Stimulated activated CD4-positive, alpha-beta T cell treated with anti-CD3 and anti-CD28 coated beads, Interleukin-4, amount 100 ng/mL, for 4 hours (primary cell): ENCODE results near the gene GNA14.
A peak's percentile ranks its signal among the peaks of the same experiment; 100 is the strongest.
"Not testable (repeated sequence)": the region's sequence is repeated elsewhere in the genome, so short reads cannot be mapped to it uniquely, and the experiment has no call there.

ENCODE experiments used
- DNase-seq, 2 experiments: peaks; one replicate each; pipeline ENCODE4 v3.0.0-alpha.2; 2020

Gene GNA14

GRCh38 chr9:77440057-77440456 lies 208.1 kb downstream of the GNA14 start:
- DNase-seq: no peak

GRCh38 chr9:77438653-77439052 lies 209.5 kb downstream of the GNA14 start:
- DNase-seq: no peak

- no peak for DNase-seq
Observed at GRCh38 chr9:77435688-77436087, 212.4 kb downstream of the GNA14 start.

- no peak for DNase-seq
Observed at GRCh38 chr9:77435277-77435676, 212.8 kb downstream of the GNA14 start.

GRCh38 chr9:77433675-77434445 lies 214.3 kb downstream of the GNA14 start:
- DNase-seq: peak; percentile 12 to 36

GRCh38 chr9:77432053-77432452 lies 216.1 kb downstream of the GNA14 start:
- DNase-seq: no peak

GRCh38 chr9:77429928-77430327 lies 218.2 kb downstream of the GNA14 start:
- no peak for DNase-seq

- DNase-seq: no peak
Observed at GRCh38 chr9:77427256-77427927, 220.7 kb downstream of the GNA14 start.

GRCh38 chr9:77426712-77427111 lies 221.4 kb downstream of the GNA14 start:
- DNase-seq: no peak

GRCh38 chr9:77424993-77425392 lies 223.1 kb downstream of the GNA14 start:
- no peak for DNase-seq

- no peak for DNase-seq
Observed at GRCh38 chr9:77423841-77424240, 224.3 kb downstream of the GNA14 start.

- no peak for DNase-seq
Observed at GRCh38 chr9:77422969-77423368, 225.2 kb downstream of the GNA14 start.

GRCh38 chr9:77421506-77422265 lies 226.4 kb downstream of the GNA14 start:
- DNase-seq: no peak

- DNase-seq: no peak
Observed at GRCh38 chr9:77420641-77421040, 227.5 kb downstream of the GNA14 start.

- DNase-seq: no peak
Observed at GRCh38 chr9:77418226-77418625, 229.9 kb downstream of the GNA14 start.

GRCh38 chr9:77417566-77417965 lies 230.6 kb downstream of the GNA14 start:
- no peak for DNase-seq

- DNase-seq: not testable (repeated sequence)
Observed at GRCh38 chr9:77408521-77408920, 239.6 kb downstream of the GNA14 start.

GRCh38 chr9:77403239-77403638 lies 244.9 kb downstream of the GNA14 start:
- DNase-seq: no peak

GRCh38 chr9:77402286-77402685 lies 245.8 kb downstream of the GNA14 start:
- DNase-seq: no peak

GRCh38 chr9:77399964-77400363 lies 248.2 kb downstream of the GNA14 start:
- DNase-seq: no peak

GRCh38 chr9:77398581-77398980 lies 249.5 kb downstream of the GNA14 start:
- not testable (repeated sequence) for DNase-seq

GRCh38 chr9:77392328-77392727 lies 255.8 kb downstream of the GNA14 start:
- DNase-seq: no peak

GRCh38 chr9:77391834-77392233 lies 256.3 kb downstream of the GNA14 start:
- DNase-seq: no peak

GRCh38 chr9:77386187-77386586 lies 261.9 kb downstream of the GNA14 start:
- DNase-seq: no peak
